ENCODE results near the gene TNF.
A peak's percentile ranks its signal among the peaks of the same experiment; 100 is the strongest.

DNA sequence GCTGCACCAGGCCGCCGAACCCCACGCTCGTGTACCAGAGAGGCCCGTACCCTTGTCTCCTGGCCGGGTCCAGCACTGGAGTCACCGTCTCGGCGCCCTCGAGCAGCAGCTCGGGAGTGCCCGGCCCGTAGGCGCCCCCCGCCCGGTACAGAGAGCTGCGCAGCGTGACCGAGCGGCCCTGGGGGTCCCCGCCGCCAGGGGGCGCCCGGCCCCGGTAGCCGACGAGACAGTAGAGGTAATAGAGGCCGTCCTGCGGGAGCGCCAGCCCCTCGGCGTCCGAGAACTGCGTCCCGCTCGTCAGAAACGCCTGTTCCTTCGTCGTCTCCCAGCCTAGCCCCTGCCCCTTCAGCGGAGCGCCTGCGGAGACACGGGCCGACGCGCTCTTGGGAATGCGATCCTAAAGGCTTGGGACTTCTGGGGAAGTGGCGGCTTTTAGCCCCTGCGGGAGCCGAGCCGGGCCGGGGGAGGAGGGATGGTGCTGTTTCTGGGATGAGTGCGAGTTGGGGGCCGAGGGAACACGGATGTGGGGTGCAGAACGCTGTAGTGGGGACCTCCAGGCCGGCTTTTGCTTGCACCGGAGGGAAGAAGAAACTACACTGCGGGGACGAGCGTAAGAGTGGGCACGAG is 5.6 kb downstream of the TNF start:
- TF ChIP-seq ATAD3A (CRISPR knock-in tag; IDR thresholded peaks at IDR 0.05) (no peak), BHLHE40 (IDR thresholded peaks at IDR 0.05; ENCODE audit: low read length) (no peak), ZNF10 (CRISPR knock-in tag; IDR thresholded peaks at IDR 0.05; ENCODE audit: borderline replicate concordance, low read depth) (no peak), HOXD1 (CRISPR knock-in tag; IDR thresholded peaks at IDR 0.05) (peak; percentile 60; the same call in 1 of the 2 replicates), MEIS2 (CRISPR knock-in tag; IDR thresholded peaks at IDR 0.05) (peak; percentile 66; the same call in 1 of the 2 replicates), POGZ (CRISPR knock-in tag; IDR thresholded peaks at IDR 0.05) (peak; percentile 71; the same call in 1 of the 2 replicates), ZNF33B (CRISPR knock-in tag; IDR thresholded peaks at IDR 0.05) (0 out of 2 replicates have a peak, but pooled peaks have one; percentile 44), JUN (CRISPR knock-in tag; IDR thresholded peaks at IDR 0.05) (no peak)
- TF ChIP-seq, protein P1, sequence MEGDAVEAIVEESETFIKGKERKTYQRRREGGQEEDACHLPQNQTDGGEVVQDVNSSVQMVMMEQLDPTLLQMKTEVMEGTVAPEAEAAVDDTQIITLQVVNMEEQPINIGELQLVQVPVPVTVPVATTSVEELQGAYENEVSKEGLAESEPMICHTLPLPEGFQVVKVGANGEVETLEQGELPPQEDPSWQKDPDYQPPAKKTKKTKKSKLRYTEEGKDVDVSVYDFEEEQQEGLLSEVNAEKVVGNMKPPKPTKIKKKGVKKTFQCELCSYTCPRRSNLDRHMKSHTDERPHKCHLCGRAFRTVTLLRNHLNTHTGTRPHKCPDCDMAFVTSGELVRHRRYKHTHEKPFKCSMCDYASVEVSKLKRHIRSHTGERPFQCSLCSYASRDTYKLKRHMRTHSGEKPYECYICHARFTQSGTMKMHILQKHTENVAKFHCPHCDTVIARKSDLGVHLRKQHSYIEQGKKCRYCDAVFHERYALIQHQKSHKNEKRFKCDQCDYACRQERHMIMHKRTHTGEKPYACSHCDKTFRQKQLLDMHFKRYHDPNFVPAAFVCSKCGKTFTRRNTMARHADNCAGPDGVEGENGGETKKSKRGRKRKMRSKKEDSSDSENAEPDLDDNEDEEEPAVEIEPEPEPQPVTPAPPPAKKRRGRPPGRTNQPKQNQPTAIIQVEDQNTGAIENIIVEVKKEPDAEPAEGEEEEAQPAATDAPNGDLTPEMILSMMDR (CRISPR knock-in tag; IDR thresholded peaks at IDR 0.05) = peak; percentile 95
- TF ChIP-seq, protein P2, sequence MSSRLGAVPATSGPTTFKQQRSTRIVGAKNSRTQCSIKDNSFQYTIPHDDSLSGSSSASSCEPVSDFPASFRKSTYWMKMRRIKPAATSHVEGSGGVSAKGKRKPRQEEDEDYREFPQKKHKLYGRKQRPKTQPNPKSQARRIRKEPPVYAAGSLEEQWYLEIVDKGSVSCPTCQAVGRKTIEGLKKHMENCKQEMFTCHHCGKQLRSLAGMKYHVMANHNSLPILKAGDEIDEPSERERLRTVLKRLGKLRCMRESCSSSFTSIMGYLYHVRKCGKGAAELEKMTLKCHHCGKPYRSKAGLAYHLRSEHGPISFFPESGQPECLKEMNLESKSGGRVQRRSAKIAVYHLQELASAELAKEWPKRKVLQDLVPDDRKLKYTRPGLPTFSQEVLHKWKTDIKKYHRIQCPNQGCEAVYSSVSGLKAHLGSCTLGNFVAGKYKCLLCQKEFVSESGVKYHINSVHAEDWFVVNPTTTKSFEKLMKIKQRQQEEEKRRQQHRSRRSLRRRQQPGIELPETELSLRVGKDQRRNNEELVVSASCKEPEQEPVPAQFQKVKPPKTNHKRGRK (CRISPR knock-in tag; IDR thresholded peaks at IDR 0.05) = no peak
- TF ChIP-seq, protein P3, sequence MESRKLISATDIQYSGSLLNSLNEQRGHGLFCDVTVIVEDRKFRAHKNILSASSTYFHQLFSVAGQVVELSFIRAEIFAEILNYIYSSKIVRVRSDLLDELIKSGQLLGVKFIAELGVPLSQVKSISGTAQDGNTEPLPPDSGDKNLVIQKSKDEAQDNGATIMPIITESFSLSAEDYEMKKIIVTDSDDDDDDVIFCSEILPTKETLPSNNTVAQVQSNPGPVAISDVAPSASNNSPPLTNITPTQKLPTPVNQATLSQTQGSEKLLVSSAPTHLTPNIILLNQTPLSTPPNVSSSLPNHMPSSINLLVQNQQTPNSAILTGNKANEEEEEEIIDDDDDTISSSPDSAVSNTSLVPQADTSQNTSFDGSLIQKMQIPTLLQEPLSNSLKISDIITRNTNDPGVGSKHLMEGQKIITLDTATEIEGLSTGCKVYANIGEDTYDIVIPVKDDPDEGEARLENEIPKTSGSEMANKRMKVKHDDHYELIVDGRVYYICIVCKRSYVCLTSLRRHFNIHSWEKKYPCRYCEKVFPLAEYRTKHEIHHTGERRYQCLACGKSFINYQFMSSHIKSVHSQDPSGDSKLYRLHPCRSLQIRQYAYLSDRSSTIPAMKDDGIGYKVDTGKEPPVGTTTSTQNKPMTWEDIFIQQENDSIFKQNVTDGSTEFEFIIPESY (CRISPR knock-in tag; IDR thresholded peaks at IDR 0.05) = peak; percentile 69
